ENCODE results near the gene FAM151B. TPM values are rescaled to one million over a fixed set of nuclear protein-coding genes. Genes with fewer than 3 reads are reported as not detected.

FAM151B gene
- total and polyA plus RNA-seq, 2 of the 8 experiments (the other 6 are each of a cell fraction or from before 2014, with no cell fraction given) = 0.62 to 1.1 TPM

DNA sequence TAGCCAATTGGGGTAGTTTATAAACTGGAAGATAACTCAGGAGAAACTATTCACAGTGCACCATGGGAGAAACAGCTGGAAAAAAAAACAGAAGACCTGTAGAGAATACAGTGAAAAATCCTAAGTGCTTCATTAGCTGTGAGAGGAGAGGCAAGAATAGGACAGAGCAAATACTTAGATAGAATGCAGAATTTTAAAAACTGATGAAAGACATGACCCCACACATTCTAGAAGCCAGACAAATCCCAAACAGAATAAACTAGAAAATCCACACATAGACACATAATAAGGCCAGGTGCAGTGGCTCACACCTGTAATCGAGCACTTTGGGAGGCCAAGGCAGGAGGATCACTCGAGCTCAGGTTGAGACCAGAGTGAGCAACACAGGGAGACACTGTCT is 7.5 kb upstream of the FAM151B start:
- Histone ChIP-seq H4K91ac (replicated peaks; ENCODE audit: insufficient read length, low read length) (no peak overlapping the region), H4K8ac (ENCODE audit: extremely low read depth, insufficient read depth, low read length) (no peak overlapping the region), H3K9me3 (ENCODE audit: insufficient read depth in 2 of 2, low read depth in 1 of 2, low read length in 1 of 2) (no peaks in the 10 kb centered on the region; a peak in 1 of 4 replicates), H2BK15ac (ENCODE audit: low read length) (no peak overlapping the region), H2BK20ac (ENCODE audit: low read length) (no peak overlapping the region), H4K20me1 (replicated peaks in 1 of 2; ENCODE audit: control insufficient read depth in 1 of 2, insufficient read depth in 2 of 2, low read length in 2 of 2) (no peaks in the 10 kb centered on the region), H3K9ac (replicated peaks in 1 of 4; ENCODE audit: extremely low read depth in 1 of 4, low read depth in 3 of 4, low read length in 3 of 4) (no peak overlapping the region), H3K18ac (ENCODE audit: extremely low read depth, low read length) (no peak overlapping the region), H3K27ac (ENCODE audit: low read depth, low read length) (no peak overlapping the region), H3K4ac (replicated peaks; ENCODE audit: insufficient read length, low read depth, low read length) (no peak overlapping the region), H3K23me2 (ENCODE audit: low read depth, low read length) (no peaks in the 10 kb centered on the region), H3K79me2 (ENCODE audit: control insufficient read depth in 1 of 2, insufficient read depth in 2 of 2, low read length in 2 of 2) (no peaks in the 10 kb centered on the region), H2BK12ac (ENCODE audit: low read depth, low read length) (no peak overlapping the region), H2BK120ac (replicated peaks; ENCODE audit: low read depth, low read length) (no peak overlapping the region), H3K23ac (ENCODE audit: insufficient read length) (no peak overlapping the region), H3K4me2 (ENCODE audit: insufficient read depth in 1 of 2, low read depth in 2 of 2, low read length in 2 of 2) (no peak overlapping the region), H3K4me1 (replicated peaks in 1 of 4; ENCODE audit: control insufficient read depth in 3 of 4, insufficient read depth in 4 of 4, low read length in 3 of 4) (peaks cover 0 to 6% (median 0%) of the 10 kb centered on the region in 4 experiments; a peak in 1 of 7 replicates), H3K79me1 (ENCODE audit: low read depth, low read length) (no peaks in the 10 kb centered on the region), H3K4me3 (ENCODE audit: extremely low read depth in 1 of 4, insufficient read depth in 2 of 4, low read depth in 3 of 4, low read length in 4 of 4) (no peak overlapping the region), H3K36me3 (ENCODE audit: control insufficient read depth in 2 of 4, insufficient read depth in 4 of 4, low read length in 3 of 4) (peaks cover 0 to 15% (median 7%) of the 10 kb centered on the region in 4 experiments; a peak in 2 of 8 replicates), H2BK5ac (ENCODE audit: low read depth, low read length) (no peak overlapping the region), H2AFZ (ENCODE audit: low read length) (no peak overlapping the region), H3K27me3 (replicated peaks in 1 of 4; ENCODE audit: control insufficient read depth in 3 of 4, extremely low read depth in 1 of 4, insufficient read depth in 3 of 4, low read length in 3 of 4) (no peaks in the 10 kb centered on the region), H2AK5ac (ENCODE audit: low read depth, low read length) (no peak overlapping the region), H4K5ac (ENCODE audit: insufficient read length, low read depth, low read length) (no peak overlapping the region), H3K14ac (ENCODE audit: insufficient read length) (no peak overlapping the region), H3K56ac (replicated peaks; ENCODE audit: insufficient read length, low read depth, low read length) (no peak overlapping the region)
- ChIA-PET CTCF (ENCODE audit: partially characterized antibody) (interaction anchor here (0.8 to 2.6 kb wide), 14 partner anchors 13 to 188 kb away, joined by 3 to 9 read pairs (median 3); partner anchors contain the start of gene ANKRD34B), POLR2A (ENCODE audit: partially characterized antibody) (interaction anchor here (1.1 to 3.0 kb wide), 2 partner anchors 11 to 174 kb away, joined by 5 to 11 read pairs; partner anchors contain the start of genes DHFR and MSH3)
- DNase-seq (ENCODE audit: low read depth in 1 of 2, low spot score in 2 of 2) (no peak), FAIRE-seq (no peak)
- WGBS, 2 experiments (ENCODE audit: extremely low coverage in 1 of 2, insufficient coverage in 1 of 2, insufficient read length in 1 of 2, insufficient replicate concordance in 2 of 2, low coverage in 1 of 2, low lambda C conversion rate in 2 of 2, missing lambda C conversion rate in 1 of 2) = 83% methylated on average over 2 of the region's 2 CpGs; no CpG with 5 or more reads in 1 of the 2 experiments
- TF ChIP-seq SUZ12 (IDR thresholded peaks at IDR 0.05; ENCODE audit: low read length) (no peak), BCL11A (IDR thresholded peaks at IDR 0.05; ENCODE audit: low read depth in 2 of 2, low read length in 2 of 2) (no peak), TAF7 (optimal IDR thresholded peaks at IDR 0.05; ENCODE audit: borderline replicate concordance, low read depth, low read length) (no peak), CBX8 (IDR thresholded peaks at IDR 0.05; ENCODE audit: borderline replicate concordance, low read depth, low read length) (no peak), JUN (IDR thresholded peaks at IDR 0.05; ENCODE audit: low read depth, low read length) (no peak), RBBP5 (IDR thresholded peaks at IDR 0.05; ENCODE audit: borderline replicate concordance, low read depth, low read length) (no peak), KDM1A (IDR thresholded peaks at IDR 0.05; ENCODE audit: borderline replicate concordance, low read length) (no peak), JUND (IDR thresholded peaks at IDR 0.05; ENCODE audit: low read length) (no peak), SIX5 (IDR thresholded peaks at IDR 0.05; ENCODE audit: low read depth, low read length) (no peak), EGR1 (IDR thresholded peaks at IDR 0.05; ENCODE audit: borderline replicate concordance, low read depth, low read length) (no peak), NANOG (IDR thresholded peaks at IDR 0.05; ENCODE audit: insufficient read depth, low read depth, low read length, poor library complexity, severe bottlenecking) (no peak), KDM4A (IDR thresholded peaks at IDR 0.05; ENCODE audit: low read depth, low read length, severe bottlenecking) (no peak)
- TF ChIP-seq, protein P1, sequence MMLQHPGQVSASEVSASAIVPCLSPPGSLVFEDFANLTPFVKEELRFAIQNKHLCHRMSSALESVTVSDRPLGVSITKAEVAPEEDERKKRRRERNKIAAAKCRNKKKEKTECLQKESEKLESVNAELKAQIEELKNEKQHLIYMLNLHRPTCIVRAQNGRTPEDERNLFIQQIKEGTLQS (IDR thresholded peaks at IDR 0.05; ENCODE audit: insufficient read depth, low read depth, low read length) = no peak
